GM19395 (cell line): ENCODE measurements around the gene BCAS2.

Source experiments
- ATAC-seq: cut with Tn5 transposase; IDR thresholded peaks from one replicate; pipeline ENCODE4 v1.9.1; 2021; ENCODE audit warnings: mild to moderate bottlenecking, moderate library complexity; ENCODE audit not compliant: unreplicated experiment

Gene BCAS2

DNA sequence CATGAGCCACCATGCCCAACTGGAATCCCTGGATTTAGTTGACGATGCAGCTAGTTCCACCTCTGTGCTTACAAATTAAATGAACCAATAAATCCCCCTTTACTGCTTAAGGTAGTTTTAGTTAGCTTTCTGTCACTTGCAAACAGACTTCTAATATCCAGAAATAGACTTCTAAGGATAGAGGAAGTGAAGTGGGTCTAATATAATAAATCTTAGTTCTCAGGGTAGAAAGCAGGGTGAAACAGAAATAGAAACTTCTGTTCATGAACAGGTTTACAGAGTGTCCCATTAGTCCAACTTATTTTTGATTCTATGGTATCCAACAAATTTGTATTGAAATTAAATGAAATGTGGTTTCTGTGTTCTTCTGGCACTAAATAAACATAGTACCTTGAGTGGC lies 20.1 kb downstream of the BCAS2 start:
- peak; percentile 67 for ATAC-seq

DNA sequence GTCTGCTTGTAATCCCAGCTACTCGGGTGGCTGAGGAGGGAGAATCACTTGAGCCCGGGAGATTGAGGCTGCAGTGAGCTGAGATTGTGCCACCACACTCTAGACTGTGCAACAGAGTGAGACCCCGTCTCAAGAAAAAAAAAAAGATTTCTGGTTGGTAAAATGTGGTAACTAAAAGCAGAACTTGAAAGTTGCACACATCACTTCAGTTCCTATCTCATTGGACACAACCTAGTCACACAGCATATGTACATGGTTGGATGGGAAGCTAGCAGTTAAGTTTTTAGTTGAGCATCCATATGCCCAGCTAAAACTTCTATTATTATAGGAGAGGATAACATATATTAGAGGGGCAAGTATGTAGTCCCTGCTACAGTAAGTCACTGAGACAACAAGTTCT lies 22.1 kb downstream of the BCAS2 start:
- no peak for ATAC-seq

DNA sequence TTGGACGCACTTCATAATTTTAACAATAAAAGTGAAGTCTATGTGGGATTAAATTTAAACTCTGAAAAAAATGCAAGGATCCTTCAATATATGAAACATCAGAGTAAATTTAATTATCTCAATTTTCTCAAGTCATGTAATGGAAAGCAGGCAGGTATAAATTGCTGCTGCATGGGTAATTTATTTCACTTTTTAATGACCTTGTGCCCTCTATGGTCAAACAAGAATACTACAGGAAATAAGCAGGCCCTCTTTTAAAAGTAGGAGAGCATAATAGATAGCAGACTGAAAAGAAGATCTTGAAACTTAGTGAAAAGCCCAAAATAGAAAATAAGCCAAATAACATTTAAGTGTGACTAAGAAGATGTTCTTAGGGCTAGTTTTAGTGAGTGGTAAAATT lies 22.9 kb downstream of the BCAS2 start:
- no peak for ATAC-seq

DNA sequence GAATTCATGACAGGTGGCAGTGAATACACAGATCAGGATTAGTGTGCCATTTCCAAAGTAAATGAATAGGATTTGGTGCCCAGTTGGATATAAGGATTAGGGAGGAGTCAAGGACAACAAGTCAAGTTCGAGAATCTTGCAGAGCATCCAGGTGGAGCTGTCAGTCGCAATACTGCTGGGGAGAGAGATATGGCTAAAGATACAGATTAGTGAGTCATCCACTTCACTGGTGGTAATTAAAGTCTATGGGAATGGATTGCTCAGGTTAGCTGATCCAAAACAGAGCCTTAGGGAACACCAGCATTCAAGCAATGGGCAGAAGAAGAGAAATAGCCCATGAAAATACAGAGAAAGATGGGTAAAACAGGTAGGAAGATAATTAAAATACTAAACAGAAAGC lies 26.8 kb downstream of the BCAS2 start:
- ATAC-seq = no peak

DNA sequence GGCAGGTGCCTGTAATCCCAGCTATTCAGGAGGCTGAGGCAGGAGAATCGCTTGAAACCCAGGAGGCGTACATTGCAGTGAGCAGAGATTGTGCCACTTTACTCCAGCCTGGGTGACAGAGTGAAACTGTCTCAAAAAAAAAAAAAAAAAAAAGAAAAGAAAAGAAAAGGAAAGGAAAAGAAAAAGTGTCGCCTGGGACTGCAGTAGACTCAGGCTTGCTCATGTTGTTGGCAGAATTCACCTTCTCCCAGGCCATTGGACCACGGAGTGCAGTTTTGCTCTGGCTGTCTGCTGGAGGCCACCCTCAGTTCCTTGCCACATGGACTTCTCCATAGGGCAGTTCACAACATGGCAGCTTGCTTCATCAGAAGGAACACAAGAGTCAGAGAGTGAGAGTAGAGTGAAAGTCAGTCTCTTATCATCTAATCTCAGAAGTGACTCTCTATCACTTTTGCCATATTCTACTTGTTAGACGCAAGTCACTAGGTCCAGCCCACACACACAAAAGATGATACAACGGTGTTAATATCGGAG lies 29.2 kb downstream of the BCAS2 start:
- no peak for ATAC-seq

DNA sequence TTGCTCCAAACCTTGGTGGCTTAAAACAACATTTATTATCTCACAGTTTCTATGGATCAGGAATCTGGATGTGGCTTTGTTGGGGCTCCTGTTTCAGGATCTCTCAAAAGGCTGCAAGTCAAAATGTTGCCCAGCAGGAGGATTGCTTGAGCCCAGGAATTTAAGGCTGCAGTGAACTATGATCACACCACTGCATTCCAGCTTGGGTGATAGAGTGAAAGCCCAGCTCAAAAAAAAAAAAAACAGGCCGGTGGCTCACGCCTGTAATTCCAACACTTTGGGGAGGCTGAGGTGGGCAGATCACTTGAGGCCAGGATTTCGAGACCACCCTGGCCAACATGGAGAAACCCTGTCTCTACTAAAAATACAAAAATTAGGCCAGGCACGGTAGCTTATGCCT lies 30.0 kb downstream of the BCAS2 start:
- no peak for ATAC-seq

DNA sequence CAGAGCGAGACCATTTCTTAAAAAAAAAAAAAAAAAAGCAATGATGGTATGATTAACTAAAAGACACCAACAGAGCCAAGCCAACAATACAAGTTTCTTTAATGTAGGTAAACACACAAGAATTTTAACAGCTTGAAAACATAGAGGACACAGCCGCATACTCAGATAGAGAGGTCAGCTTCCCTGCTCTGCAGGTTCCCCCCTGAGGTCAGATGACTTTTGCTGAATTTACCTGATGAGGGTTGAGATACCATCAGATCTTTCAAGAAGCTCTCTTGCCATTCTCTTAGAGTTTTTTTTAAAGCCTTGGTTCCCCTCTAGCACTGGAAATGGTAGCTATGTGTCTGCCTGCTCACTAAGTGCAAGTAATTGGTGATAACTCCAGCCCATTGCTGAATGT lies 31.1 kb downstream of the BCAS2 start:
- no peak for ATAC-seq

DNA sequence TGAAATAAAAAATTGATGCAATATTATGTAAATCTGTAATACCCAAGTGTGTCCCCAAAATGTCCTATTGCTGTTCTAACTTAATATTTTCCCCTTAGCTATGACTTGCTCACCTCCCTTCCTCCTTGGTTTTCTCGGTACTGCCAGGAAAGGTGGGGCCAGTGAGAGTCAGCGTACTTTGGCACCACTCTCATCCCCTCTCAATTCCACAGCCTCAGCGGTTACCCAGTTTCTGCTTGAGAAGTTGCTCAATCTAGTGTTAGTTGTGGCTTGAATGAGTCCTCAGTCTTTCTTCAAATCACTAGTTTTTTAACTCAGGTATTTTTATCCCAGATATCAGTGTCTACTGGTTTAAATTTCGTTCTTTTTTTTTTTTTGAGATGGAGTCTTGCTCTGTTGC lies 32.3 kb downstream of the BCAS2 start:
- no peak for ATAC-seq

DNA sequence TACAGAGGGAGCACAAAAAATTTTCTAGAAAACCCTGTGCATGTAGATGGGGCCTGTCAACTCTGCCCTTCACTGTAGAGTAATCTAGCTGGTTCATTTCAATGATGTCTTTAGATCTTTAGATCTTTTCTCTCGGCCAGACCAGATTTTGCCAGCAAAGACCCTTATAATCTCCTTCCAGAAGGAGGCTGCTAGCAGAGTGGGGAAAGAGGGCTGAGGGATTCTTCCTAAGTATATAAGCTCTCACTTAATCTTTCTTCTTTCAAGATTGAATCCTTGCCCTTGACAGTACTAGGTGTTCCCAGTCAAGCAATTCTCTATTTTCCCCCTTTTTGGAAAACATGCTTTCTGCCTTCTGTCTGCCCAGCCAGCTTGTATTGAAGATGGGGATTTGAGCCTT lies 34.3 kb downstream of the BCAS2 start:
- no peak for ATAC-seq

DNA sequence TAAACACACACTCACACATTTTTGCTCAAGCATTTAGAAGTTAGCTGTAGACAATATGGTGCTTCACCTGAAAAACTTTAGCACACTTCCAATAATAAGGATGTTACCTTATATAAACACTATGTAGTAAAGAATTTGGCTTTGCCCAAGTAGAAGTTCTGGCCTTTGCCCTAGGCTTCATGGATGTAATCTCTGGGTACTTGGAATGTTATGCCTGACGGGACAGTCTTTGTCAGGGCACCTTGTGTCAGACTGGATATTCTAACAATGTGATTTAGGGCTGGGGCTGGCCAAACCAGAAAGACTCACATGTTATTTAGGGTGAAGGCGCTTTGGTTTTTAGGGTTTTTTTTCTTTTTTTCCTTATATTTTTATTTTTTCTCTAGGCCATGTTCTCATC lies 35.6 kb downstream of the BCAS2 start:
- ATAC-seq = no peak

DNA sequence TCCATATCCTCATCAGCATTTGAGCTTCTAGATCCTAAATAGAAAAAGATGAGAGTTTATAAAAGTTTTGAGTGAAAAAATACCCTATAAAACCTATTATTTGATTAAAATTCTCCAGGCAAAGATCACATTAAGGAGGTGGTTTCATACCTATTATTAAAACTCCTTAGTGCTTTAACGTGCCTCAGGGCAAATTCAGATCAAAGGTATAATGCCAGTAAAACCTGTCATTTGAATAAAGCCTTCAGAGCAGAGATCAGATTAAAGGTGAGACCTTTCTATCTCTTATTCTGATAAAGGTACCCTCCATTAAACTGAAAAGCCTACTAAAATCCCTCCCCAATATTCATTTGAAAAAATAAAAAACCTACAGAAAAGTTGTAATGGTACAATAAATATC lies 36.1 kb downstream of the BCAS2 start:
- ATAC-seq = no peak

DNA sequence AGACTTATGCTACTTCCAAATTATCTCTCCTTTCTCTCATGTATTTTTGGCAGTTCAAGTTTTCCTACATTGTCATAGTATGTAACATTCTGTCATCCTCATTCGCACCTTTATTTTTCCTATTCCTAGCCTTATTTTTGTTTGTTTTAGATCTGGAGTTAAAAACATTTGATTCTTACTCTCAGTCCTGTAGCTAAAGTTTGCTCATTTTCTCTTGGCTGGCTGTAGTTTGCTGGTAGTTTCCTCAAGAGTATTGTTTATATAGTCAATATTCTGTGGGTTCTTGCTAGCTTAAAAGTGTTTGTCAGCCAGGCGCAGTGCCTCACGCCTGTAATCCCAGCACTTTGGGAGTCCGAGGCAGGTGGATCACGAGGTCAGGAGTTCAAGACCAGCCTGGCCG lies 40.6 kb downstream of the BCAS2 start:
- no peak for ATAC-seq

DNA sequence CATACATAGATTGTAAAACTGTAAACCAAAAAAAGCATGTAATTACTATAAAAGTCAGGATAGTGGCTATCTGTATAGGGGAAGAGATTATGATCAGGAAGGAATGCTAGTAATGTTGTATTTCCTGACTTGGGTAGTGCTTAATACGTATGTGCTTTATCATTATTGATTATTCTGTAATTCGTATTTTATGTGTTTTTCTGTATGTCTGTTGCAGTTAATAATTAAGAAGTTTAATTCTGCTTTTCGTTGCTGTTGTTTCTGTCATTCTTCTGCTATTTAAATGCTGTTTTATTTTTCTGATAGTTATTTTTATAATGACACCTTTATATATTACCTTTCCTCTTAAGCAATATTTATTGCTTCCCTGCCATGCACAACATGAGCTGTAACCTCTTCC lies 41.1 kb downstream of the BCAS2 start:
- no peak for ATAC-seq

DNA sequence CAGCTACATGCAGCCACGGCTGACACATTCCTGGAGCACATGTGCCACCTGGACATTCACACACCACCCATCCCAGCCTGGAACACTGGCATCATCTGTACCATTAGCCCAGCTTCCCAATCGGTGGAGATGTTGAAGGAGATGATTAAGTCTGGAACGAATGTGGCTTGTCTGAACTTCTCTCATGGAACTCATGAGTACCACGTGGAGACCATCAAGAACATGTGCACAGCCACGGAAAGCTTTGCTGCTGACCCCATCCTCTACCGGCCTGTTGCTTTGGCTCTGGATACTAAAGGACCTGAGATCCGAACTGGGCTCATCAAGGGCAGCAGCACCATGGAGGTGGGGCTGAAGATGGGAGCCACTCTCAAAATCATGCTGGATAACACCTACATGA lies 45.4 kb downstream of the BCAS2 start:
- no peak for ATAC-seq

DNA sequence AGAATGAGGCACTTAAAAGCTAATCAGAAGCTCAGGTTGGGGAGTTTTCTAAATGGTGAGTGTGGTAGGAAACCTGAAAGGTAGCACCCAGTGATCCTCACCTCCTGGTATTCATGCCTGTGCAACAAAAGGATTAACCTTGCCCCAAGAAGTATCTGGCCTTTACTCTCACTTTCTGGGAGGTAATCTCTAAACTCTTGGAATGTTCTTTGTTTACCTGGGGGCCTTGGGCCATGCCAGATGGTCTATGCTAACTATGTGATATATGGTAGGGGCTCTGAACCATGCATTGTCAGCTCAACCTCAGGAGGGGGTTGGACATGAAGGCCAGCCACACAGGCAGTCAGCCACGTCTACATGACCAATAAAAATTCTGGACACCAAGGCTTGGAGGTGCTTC lies 46.0 kb downstream of the BCAS2 start:
- ATAC-seq = no peak

DNA sequence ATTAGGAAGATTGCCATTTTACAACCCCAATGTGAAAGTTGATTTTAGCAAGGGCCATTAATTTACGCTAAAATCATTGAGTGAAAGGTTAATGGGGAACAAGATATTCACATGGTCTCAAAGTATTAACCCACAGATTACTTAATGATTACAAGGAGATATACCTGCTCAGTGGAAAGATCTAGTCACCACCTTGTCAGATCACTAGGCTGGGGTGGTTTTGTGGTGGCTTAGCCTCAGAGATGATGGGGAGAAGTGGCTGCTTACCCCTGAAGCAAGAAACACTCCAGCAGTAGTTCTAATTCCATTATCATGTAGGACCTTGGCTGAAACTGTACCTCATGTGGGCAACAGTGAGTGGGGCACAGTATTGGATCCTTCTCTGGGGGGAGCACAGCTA lies 50.3 kb downstream of the BCAS2 start:
- no peak for ATAC-seq

DNA sequence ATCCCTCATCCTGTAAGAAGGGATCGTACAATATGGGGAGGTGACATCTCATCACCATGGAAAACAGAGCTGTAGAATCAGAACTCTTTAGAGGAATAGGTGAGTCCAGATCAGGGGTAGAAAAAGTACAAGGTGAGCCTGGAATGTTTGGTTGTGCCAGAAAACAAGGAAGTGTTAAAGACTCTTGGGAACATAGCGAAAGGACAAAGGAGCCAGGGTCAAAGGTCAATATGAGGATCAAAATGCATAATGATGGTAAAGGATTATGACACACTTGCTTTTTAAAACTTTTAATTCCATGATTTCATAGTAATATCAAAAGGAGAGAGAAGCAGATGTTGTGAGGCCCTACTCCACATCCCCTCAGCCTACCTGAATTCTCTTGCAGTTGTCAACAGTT lies 51.2 kb downstream of the BCAS2 start:
- no peak for ATAC-seq

DNA sequence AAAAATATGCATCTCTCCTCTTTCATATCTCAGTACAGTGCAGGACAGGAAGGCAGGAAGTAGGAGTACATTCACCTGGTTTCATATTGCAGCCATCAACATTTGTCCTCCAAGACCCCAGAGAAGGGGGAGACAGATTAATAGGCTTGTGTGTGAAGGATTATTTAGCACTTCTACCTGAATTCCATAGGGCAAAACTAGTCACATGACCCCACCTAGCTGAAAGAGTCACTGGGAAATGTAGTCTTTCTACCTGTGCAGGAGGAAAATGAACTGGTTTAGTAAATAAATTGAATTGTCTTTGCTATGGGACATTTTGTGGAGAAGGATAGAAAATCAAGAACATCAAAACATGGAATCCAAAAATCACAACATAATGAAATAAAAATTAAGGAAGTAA lies 56.5 kb downstream of the BCAS2 start:
- ATAC-seq = no peak

DNA sequence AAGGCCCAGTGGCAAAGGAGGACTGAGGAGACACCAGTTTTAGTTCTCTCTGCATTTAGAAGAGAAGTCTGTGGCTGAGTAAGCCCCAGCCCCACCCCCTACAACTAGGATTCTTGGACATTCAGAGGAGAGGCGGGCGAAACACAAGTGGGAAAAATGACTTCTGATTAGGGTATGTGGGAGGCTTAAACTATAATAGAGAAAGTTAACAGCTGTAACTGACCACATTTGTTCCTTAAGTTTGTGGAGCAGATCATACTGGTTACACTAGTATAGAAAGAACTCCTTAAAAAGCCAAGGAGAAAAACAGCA lies 59.2 kb downstream of the BCAS2 start:
- no peak for ATAC-seq

DNA sequence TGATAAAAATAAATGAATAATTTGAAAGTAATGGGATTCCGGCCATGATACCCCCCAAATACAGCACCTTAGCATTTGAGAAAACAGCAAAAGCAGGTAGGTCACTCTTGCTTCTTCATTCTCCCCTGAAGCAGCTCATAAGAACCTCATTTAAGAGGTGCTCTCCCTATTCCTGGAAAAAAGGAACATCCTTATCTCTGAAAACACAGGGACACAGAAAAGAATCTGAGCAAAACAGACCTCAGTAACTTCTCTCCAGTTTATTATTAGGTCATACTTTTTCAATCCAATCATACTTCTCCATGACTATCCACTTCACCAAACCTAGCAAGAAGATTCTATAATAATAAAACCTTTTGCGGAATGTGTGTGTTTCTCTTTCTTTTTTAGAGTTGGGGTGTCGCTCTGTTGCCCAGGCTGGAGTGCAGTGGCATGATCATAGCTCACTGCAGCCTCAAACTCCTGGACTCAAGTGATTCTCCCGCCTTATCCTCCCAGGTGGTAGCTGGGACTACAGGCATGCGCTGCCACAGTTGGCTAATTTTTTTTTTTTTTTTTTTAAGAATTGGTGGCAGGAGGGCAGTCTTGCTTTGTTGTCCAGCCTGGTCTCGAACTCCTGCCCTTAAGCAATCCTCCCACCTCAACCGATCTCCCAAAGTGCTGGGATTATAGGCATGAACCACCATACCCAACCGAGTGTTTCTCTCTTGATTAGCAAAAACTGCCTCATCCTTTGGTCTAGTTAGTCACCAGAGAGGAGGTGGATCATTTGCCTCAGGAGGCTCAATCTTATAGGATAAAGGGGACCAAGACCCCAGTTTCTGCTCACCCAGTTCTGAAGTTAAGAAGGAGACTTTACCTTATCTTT lies 59.8 kb downstream of the BCAS2 start:
- no peak for ATAC-seq
